Measurements from ENCODE around the gene B3GALNT1. TPM values are rescaled to one million over a fixed set of nuclear protein-coding genes. Genes with fewer than 3 reads are reported as not detected.

The B3GALNT1 gene
- total RNA-seq, 1 experiment from 2014 or later = 13.2 TPM

- Histone ChIP-seq H4K5ac (ENCODE audit: insufficient read length, low read depth, low read length) (no peak overlapping the region), H3K27ac (ENCODE audit: insufficient read length, low read depth, low read length) (no peak overlapping the region), H3K4me1 (ENCODE audit: insufficient read depth, low read length) (no peaks in the 10 kb centered on the region), H3K79me2 (ENCODE audit: insufficient read depth, low read length) (no peaks in the 10 kb centered on the region), H3K27me3 (ENCODE audit: insufficient read depth, low read length) (no peaks in the 10 kb centered on the region), H3K18ac (ENCODE audit: insufficient read length, low read depth, low read length) (no peak overlapping the region), H2BK12ac (ENCODE audit: insufficient read length, low read depth, low read length) (no peak overlapping the region), H3T11ph (ENCODE audit: low read length) (no peak overlapping the region), H4K8ac (replicated peaks; ENCODE audit: insufficient read length, low read depth, low read length) (no peak overlapping the region), H4K20me1 (ENCODE audit: control insufficient read depth, insufficient read depth, insufficient read length) (no peaks in the 10 kb centered on the region), H3K56ac (ENCODE audit: insufficient read length, low read depth, low read length) (no peak overlapping the region), H2BK15ac (ENCODE audit: low read depth, low read length) (no peak overlapping the region), H2BK20ac (ENCODE audit: low read depth, low read length, poor library complexity, severe bottlenecking) (no peak overlapping the region), H3K23ac (ENCODE audit: insufficient read length, low read depth, low read length) (no peak overlapping the region), H3K9ac (ENCODE audit: extremely low read depth, insufficient read length, low read length) (no peak overlapping the region), H3K4ac (ENCODE audit: low read depth, low read length) (no peak overlapping the region), H3K14ac (ENCODE audit: insufficient read depth, low read length) (no peak overlapping the region), H4K91ac (ENCODE audit: insufficient read length, low read depth, low read length) (no peak overlapping the region), H2AK5ac (ENCODE audit: insufficient read length, low read length) (no peak overlapping the region), H3K79me1 (ENCODE audit: insufficient read depth, low read depth, low read length, poor library complexity, severe bottlenecking) (no peaks in the 10 kb centered on the region), H2AFZ (ENCODE audit: low read length) (no peak overlapping the region), H2BK120ac (ENCODE audit: low read depth, low read length, poor library complexity, severe bottlenecking) (no peak overlapping the region), H3K23me2 (ENCODE audit: insufficient read length, low read depth, low read length, poor library complexity, severe bottlenecking) (no peaks in the 10 kb centered on the region), H2BK5ac (ENCODE audit: insufficient read length, low read length) (no peak overlapping the region), H3K9me3 (ENCODE audit: control insufficient read depth, low read depth, low read length) (no peaks in the 10 kb centered on the region), H3K4me2 (ENCODE audit: insufficient read depth, insufficient read length, low read length) (no peak overlapping the region)
- TF ChIP-seq CTCF (conservative IDR thresholded peaks at IDR 0.05) = no peak
- Mint-ChIP-seq H3K27me3 (ENCODE audit: low read depth) (no peaks in the 10 kb centered on the region), H3K4me1 (peaks cover 11 to 15% of the 10 kb centered on the region in 2 experiments), H3K9me3 (no peaks in the 10 kb centered on the region), H3K36me3 (ENCODE audit: insufficient read depth in 1 of 3, low read depth in 3 of 3) (no peaks in the 10 kb centered on the region), H3K4me3 (no peak overlapping the region), H3K27ac (no peak overlapping the region)
- no peak for DNase-seq
- no CpG with 5 or more reads among the region's 1 CpG for WGBS (ENCODE audit: extremely low coverage, insufficient read length, low lambda C conversion rate)
These were observed 32.9 kb downstream of the B3GALNT1 start for GRCh38 chr3:161072211-161072621.

All from H9 (cell line).